ENCODE results near the gene ARHGAP26.
"Not testable (repeated sequence)": the region's sequence is repeated elsewhere in the genome, so short reads cannot be mapped to it uniquely, and the experiment has no call there.

DNA sequence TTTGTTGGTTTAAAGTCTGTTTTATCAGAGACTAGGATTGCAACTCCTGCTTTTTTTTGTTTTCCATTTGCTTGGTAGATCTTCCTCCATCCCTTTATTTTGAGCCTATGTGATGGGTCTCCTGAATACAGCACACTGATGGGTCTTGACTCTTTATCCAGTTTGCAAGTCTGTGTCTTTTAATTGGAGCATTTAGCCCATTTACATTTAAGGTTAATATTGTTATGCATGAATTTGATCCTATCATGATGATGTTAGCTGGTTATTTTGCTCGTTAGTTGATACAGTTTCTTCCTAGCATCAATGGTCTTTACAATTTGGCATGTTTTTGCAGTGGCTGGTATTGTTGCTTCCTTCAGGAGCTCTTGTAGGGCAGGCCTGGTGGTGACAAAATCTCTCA, 219.1 kb downstream of the ARHGAP26 start:
- TF ChIP-seq, protein P1, sequence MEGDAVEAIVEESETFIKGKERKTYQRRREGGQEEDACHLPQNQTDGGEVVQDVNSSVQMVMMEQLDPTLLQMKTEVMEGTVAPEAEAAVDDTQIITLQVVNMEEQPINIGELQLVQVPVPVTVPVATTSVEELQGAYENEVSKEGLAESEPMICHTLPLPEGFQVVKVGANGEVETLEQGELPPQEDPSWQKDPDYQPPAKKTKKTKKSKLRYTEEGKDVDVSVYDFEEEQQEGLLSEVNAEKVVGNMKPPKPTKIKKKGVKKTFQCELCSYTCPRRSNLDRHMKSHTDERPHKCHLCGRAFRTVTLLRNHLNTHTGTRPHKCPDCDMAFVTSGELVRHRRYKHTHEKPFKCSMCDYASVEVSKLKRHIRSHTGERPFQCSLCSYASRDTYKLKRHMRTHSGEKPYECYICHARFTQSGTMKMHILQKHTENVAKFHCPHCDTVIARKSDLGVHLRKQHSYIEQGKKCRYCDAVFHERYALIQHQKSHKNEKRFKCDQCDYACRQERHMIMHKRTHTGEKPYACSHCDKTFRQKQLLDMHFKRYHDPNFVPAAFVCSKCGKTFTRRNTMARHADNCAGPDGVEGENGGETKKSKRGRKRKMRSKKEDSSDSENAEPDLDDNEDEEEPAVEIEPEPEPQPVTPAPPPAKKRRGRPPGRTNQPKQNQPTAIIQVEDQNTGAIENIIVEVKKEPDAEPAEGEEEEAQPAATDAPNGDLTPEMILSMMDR (conservative IDR thresholded peaks at IDR 0.05 in 1 of 2, IDR thresholded peaks at IDR 0.05 in 1 of 2; ENCODE audit: low read depth in 1 of 2, low read length in 2 of 2) = not testable (repeated sequence)
- not testable (repeated sequence) for TF ChIP-seq EZH2 (IDR thresholded peaks at IDR 0.05; ENCODE audit: low read length, missing control alignments)
